Measurements from ENCODE around the gene AP5Z1.

DNA sequence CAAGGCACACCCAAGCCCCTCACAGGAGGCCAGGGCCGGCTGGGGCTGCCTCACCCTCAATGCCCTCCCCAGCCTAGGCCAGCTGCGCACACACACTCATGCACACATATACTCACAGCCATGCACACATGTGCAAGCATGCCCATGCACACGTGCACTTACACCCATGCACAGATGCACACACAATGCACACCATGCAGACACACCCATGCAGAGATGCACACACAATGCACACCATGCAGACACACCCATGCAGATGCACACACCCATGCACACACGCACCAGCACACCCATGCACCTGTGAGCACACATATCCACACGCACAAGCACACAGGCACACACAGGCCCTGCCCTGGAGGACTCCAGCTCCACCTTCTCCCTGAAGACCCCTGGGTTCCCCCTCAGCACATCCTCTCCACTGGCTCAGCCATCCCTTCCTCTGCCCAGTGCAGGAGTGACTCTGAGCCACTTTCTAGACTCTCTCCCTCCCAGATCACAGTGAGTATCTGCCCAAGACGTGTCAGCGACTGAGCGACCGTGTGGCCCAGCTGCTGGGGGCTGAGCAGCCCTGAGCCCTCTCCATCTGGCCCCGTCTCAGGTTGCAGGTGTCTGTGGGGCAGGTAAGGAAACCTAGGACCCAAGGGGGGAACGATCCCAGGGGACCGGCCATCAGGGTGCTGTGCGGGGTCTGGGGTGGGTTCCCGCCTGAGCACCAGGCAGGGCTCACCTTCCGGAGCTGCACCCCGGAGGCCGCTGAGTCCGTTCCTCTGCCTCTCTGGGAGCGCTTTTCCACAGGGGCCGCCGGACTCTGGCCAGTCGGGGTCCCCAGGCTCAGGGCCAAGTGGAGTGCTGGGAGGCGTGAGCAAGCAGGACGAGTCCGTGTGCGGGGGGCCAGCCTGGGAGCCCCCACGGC, 25.8 kb downstream of the AP5Z1 start:
- TF ChIP-seq, protein P1, sequence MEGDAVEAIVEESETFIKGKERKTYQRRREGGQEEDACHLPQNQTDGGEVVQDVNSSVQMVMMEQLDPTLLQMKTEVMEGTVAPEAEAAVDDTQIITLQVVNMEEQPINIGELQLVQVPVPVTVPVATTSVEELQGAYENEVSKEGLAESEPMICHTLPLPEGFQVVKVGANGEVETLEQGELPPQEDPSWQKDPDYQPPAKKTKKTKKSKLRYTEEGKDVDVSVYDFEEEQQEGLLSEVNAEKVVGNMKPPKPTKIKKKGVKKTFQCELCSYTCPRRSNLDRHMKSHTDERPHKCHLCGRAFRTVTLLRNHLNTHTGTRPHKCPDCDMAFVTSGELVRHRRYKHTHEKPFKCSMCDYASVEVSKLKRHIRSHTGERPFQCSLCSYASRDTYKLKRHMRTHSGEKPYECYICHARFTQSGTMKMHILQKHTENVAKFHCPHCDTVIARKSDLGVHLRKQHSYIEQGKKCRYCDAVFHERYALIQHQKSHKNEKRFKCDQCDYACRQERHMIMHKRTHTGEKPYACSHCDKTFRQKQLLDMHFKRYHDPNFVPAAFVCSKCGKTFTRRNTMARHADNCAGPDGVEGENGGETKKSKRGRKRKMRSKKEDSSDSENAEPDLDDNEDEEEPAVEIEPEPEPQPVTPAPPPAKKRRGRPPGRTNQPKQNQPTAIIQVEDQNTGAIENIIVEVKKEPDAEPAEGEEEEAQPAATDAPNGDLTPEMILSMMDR (IDR thresholded peaks at IDR 0.05): no peak
- no peak for TF ChIP-seq POLR2A (IDR thresholded peaks at IDR 0.05)
